Aorta (tissue), 5 donors: ENCODE data around the gene ADD3. TPM values are rescaled to one million over a fixed set of nuclear protein-coding genes. Genes with fewer than 3 reads are reported as not detected.
A peak's percentile ranks its signal among the peaks of the same experiment; 100 is the strongest.
"Not testable (repeated sequence)": the region's sequence is repeated elsewhere in the genome, so short reads cannot be mapped to it uniquely, and the experiment has no call there.

ENCODE experiments used
- ATAC-seq: fragments of 200-7000 bp; cut with Tn5 transposase; one replicate; pipeline ENCODE4 v1.9.1; 2022; ENCODE audit warnings: moderate library complexity; ENCODE audit not compliant: low FRiP score
- DNase-seq, 2 donors: peaks; one replicate each; pipeline ENCODE4 v3.0.0-alpha.2; 2020
- H3K27ac ChIP-seq, 2 donors: one replicate each; pipeline ENCODE4 v1.5.1; 2013; ENCODE audit warnings: low read length in 2 of 2, mild to moderate bottlenecking in 2 of 2, moderate library complexity in 2 of 2, control low read depth in 1 of 2, inconsistent platforms in 1 of 2, low read depth in 1 of 2
- H3K27me3 ChIP-seq, 2 donors: one replicate each; pipeline ENCODE4 v1.6.1; 2013; ENCODE audit warnings: control low read depth in 1 of 2, low read length in 1 of 2, mild to moderate bottlenecking in 1 of 2, moderate library complexity in 1 of 2; ENCODE audit not compliant: insufficient read depth in 2 of 2, control insufficient read depth in 1 of 2
- H3K36me3 ChIP-seq, 2 donors: one replicate each; pipeline ENCODE4 v1.6.1; 2013; ENCODE audit warnings: control low read depth in 1 of 2, low read length in 1 of 2, mild to moderate bottlenecking in 1 of 2; ENCODE audit not compliant: insufficient read depth in 2 of 2, control insufficient read depth in 1 of 2
- H3K4me1 ChIP-seq, 2 donors: one replicate each; pipeline ENCODE4 v1.6.1; 2013; ENCODE audit warnings: low read length in 2 of 2, control low read depth in 1 of 2, mild to moderate bottlenecking in 1 of 2, moderate library complexity in 1 of 2; ENCODE audit not compliant: insufficient read depth in 2 of 2, control insufficient read depth in 1 of 2
- H3K4me3 ChIP-seq, 2 donors: one replicate each; pipeline ENCODE4 v1.5.1; 2013; ENCODE audit warnings: low read length in 2 of 2, control low read depth in 1 of 2, mild to moderate bottlenecking in 1 of 2
- H3K9me3 ChIP-seq: one replicate; pipeline ENCODE4 v1.6.1; 2013; ENCODE audit warnings: mild to moderate bottlenecking, low read length; ENCODE audit not compliant: control insufficient read depth
- WGBS, 2 donors: extraction: QIAGEN DNeasy Blood & Tissue Kit; methylation state at CpG; one replicate each; pipeline ENCODE4 v1.1.7; 2013; 5-methylcytosine and 5-hydroxymethylcytosine counted together
- intact Hi-C, 2 donors: fragments of 100-400 bp; cut with DNase I; formaldehyde crosslinking; loops; one replicate each; pipeline versions ENCODE4 v1.14.2 to v1.15.0; 2022
- polyA plus RNA-seq, 2 donors: library from polyadenylated mRNA; stranded (reverse); fragments of 200-250 nt; gene quantifications; one replicate each; pipeline ENCODE4 v1.2.3, GENCODE V29; 2013
- total RNA-seq, 2 donors: library from RNA; stranded (reverse); fragmentation: NEBNext Ultra II Directional; extraction: Animal tissue kit (Norgen Biotek cat#: 25700); gene quantifications; one replicate each; pipeline ENCODE4 v1.2.1, GENCODE V29; 2021
- donor health status: healthy with polysubstance abuse.
- donor health status: Bipolar disorder and iron deficiency.
- donor health status: DM: no; HTN: no; CAD: no.
- donor health status: DM: no; HTN: no; CAD: no.
- donor health status: DM: yes; HTN: yes; CAD: no.

The ADD3 gene
- total and polyA plus RNA-seq, 4 donors = 41.1 to 197 (median 106) TPM

DNA sequence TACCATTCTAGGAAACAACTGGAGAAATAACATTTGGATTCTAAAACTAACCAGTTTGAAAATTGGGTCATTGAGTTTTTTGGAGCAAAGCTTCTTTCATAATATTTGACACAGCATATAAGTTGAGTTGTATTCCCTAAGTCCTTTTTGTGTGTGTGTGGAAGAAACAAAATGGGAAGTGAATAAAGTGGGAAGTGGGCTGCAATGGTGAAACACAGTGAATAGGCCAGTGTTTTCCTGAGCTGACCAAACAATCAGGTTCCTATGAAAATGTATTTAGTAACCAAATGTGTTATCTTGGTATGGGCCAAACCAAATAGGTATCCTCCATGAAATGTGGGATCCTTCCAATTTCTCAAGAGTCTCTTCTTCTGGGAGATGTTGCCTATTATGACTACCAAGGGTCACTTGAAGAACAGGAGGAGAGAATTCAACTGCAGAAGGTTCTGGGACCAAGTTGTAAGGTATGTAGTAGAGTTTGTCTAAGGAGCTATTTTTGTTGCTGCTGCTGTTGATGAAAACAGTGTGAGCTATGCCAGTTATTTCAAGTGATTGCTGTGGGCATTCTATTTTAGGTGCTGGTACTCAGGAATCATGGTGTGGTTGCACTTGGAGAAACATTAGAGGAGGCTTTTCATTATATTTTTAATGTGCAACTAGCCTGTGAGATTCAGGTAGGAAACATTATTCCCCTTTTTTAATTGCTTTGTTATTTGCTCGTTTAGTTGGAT lies 111.3 kb downstream of the ADD3 start:
- Histone ChIP-seq H3K27ac (peak overlapping the region; percentile 5 to 63), H3K4me1 (peaks cover 0 to 5% of the 10 kb centered on the region in 2 donors), H3K27me3 (no peaks in the 10 kb centered on the region), H3K36me3 (no peaks in the 10 kb centered on the region), H3K4me3 (no peak overlapping the region), H3K9me3 (no peaks in the 10 kb centered on the region)
- ATAC-seq (no peak), DNase-seq (no peak)
- 60 to 65% methylated on average over 1 of the region's 1 CpG for WGBS, 2 donors
- intact Hi-C loops = no loop called here

DNA sequence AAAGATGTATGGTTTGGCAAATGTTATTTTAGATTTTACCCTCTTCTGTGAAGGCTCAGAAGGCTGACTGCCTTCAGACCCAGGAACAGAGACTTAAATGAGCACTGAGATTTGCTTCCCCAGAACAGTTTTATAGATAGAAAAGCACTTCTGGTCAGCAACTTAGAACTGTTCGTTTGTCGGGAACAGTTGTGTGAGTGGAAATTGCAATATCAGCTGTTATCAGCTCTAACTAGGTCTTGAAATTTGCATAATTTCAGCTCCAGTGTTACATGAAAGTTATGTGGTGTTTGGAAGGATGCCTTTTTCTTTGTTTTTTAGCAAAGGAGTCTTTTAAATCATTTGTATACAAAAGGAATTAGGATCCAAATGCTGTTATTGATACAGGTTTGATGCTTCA lies 115.8 kb downstream of the ADD3 start:
- Histone ChIP-seq H3K27ac (no peak overlapping the region), H3K9me3 (no peaks in the 10 kb centered on the region), H3K36me3 (no peaks in the 10 kb centered on the region), H3K27me3 (no peaks in the 10 kb centered on the region), H3K4me3 (no peak overlapping the region), H3K4me1 (peaks cover 0 to 3% of the 10 kb centered on the region in 2 donors)
- intact Hi-C loops = no loop called here
- no peak for ATAC-seq
- WGBS, 2 donors = 81 to 87% methylated on average over 2 of the region's 2 CpGs
- no peak for DNase-seq

DNA sequence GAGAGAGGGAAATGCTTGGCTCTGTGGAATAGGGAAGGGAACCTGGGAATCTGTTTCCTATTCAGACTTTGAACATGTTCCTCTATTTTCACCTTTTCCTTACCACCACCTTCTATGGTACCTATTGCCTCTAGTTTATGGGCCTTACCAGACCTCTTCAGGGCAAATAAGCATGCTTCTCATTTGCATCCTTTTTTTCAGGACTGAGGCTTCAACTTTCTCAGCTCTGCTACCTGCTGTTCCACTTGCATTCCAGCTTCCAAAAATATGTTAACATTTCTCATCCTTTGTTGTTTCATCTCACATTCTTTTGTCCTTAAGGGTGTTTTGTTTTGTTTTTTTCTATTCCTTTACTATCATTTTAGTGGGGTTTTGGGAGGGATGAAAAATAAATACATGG lies 121.7 kb downstream of the ADD3 start:
- H3K27me3 ChIP-seq = no peaks in the 10 kb centered on the region
- intact Hi-C loops = no loop called here
- ATAC-seq = no peak
- H3K4me1 ChIP-seq = no peaks in the 10 kb centered on the region
- no peak for DNase-seq
- no peak overlapping the region for H3K27ac ChIP-seq
- H3K36me3 ChIP-seq = peaks cover 0 to 2% of the 10 kb centered on the region in 2 donors
- no peak overlapping the region for H3K4me3 ChIP-seq
- H3K9me3 ChIP-seq = no peaks in the 10 kb centered on the region

GRCh38 chr10:110134917-110135316 lies 127.1 kb downstream of the ADD3 start:
- DNase-seq (no peak), ATAC-seq (no peak)
- intact Hi-C loops = loop anchor here (5.0 to 10.0 kb wide), 7 partner anchors 72 to 422 kb away; partner anchors contain the start of gene MXI1 (in 1 of the 2)
- H3K4me1 ChIP-seq = peaks cover 0 to 3% of the 10 kb centered on the region in 2 donors
- no peak overlapping the region for H3K4me3 ChIP-seq
- H3K27me3 ChIP-seq = no peaks in the 10 kb centered on the region
- H3K9me3 ChIP-seq = no peaks in the 10 kb centered on the region
- H3K36me3 ChIP-seq = peaks cover 0 to 2% of the 10 kb centered on the region in 2 donors
- 74 to 75% methylated on average over 3 of the region's 3 CpGs for WGBS, 2 donors
- no peak overlapping the region for H3K27ac ChIP-seq

DNA sequence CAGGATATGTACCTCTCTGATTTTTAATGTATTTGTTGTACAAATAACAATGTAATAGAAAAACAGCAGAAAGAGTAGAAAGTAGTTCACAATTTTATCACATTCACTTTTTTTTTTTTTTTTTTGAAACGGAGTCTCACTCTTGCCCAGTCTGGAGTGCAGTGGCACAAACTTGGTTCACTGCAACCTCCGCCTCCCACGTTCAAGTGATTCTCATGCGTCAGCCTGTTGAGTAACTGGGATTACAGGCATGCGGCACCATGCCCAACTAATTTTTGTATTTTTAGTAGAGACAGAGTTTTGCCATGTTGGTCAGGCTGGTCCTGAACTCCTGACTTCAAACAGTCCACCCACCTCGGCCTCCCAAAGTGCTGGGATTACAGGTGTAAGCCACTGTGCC lies 128.1 kb downstream of the ADD3 start:
- DNase-seq, H3K27ac ChIP-seq, H3K36me3 ChIP-seq, H3K27me3 ChIP-seq, H3K4me3 ChIP-seq, H3K4me1 ChIP-seq, ATAC-seq, H3K9me3 ChIP-seq: not testable (repeated sequence)
- intact Hi-C loops = loop anchor here (5.0 to 10.0 kb wide), 7 partner anchors 71 to 421 kb away; partner anchors contain the start of gene MXI1 (in 1 of the 2)
- 69 to 75% methylated on average over 6 of the region's 6 CpGs for WGBS, 2 donors

GRCh38 chr10:110137142-110137545 lies 129.4 kb downstream of the ADD3 start:
- DNase-seq (no peak), ATAC-seq (peak; percentile 93)
- H3K4me3 ChIP-seq = no peak overlapping the region
- H3K4me1 ChIP-seq = peaks cover 0 to 3% of the 10 kb centered on the region in 2 donors
- 0% methylated on average over 2 of the region's 2 CpGs for WGBS, 2 donors
- peaks cover 0 to 2% of the 10 kb centered on the region in 2 donors for H3K36me3 ChIP-seq
- no peaks in the 10 kb centered on the region for H3K27me3 ChIP-seq
- intact Hi-C loops = loop anchor here (5.0 to 10.0 kb wide), 7 partner anchors 70 to 420 kb away; partner anchors contain the start of gene MXI1 (in 1 of the 2)
- no peak overlapping the region for H3K27ac ChIP-seq
- H3K9me3 ChIP-seq = no peaks in the 10 kb centered on the region

GRCh38 chr10:110138197-110138812 lies 130.5 kb downstream of the ADD3 start:
- intact Hi-C loops = loop anchor here (2.0 to 10.0 kb wide), 8 partner anchors 69 to 419 kb away; partner anchors contain the start of gene MXI1 (in 1 of the 2)
- no peak overlapping the region for H3K4me3 ChIP-seq
- ATAC-seq = peak; percentile 70
- H3K36me3 ChIP-seq = peaks cover 0 to under 1% of the 10 kb centered on the region in 2 donors
- no peaks in the 10 kb centered on the region for H3K9me3 ChIP-seq
- 60 to 61% methylated on average over 5 of the region's 5 CpGs for WGBS, 2 donors
- no peaks in the 10 kb centered on the region for H3K27me3 ChIP-seq
- H3K4me1 ChIP-seq = peaks cover 0 to 3% of the 10 kb centered on the region in 2 donors
- H3K27ac ChIP-seq = no peak overlapping the region
- DNase-seq = no peak

GRCh38 chr10:110141185-110141584 lies 133.4 kb downstream of the ADD3 start:
- intact Hi-C loops = loop anchor here in 1 of 2 donors (2.0 kb wide), 1 partner anchor 64 kb away; no protein-coding TSS in a partner anchor
- 80 to 84% methylated on average over 1 of the region's 1 CpG for WGBS, 2 donors

More at GRCh38 chr10:110141185-110141584, 133.4 kb downstream of the ADD3 start:
- ATAC-seq (no peak), DNase-seq (no peak)
- H3K4me3 ChIP-seq = no peak overlapping the region
- peaks cover 0 to 3% of the 10 kb centered on the region in 2 donors for H3K4me1 ChIP-seq
- no peaks in the 10 kb centered on the region for H3K27me3 ChIP-seq
- no peaks in the 10 kb centered on the region for H3K36me3 ChIP-seq
- no peaks in the 10 kb centered on the region for H3K9me3 ChIP-seq
- no peak overlapping the region for H3K27ac ChIP-seq
